ENCODE data around the gene INSYN2B.
"Not testable (repeated sequence)": the region's sequence is repeated elsewhere in the genome, so short reads cannot be mapped to it uniquely, and the experiment has no call there.

The INSYN2B gene

DNA sequence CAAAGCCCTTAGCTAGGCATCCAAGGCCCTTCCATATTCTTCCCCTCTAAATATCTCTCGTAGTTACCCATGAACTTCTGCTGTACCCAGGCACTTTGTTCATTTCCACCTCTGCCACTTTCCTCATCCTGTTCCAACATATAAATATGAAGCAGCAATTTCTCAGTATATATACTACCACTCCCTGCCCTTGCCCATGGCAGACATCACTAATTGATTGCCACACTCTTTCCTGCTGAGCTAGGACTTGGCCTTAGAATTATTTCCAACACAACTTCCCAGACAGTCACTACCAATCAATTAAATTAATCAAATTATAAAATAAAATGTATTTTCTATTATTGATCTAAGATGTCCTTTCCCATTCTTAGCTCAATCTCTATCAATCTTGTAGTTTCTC lies 8.5 kb downstream of the INSYN2B start:
- no peak for DNase-seq (ENCODE audit: low read depth)

DNA sequence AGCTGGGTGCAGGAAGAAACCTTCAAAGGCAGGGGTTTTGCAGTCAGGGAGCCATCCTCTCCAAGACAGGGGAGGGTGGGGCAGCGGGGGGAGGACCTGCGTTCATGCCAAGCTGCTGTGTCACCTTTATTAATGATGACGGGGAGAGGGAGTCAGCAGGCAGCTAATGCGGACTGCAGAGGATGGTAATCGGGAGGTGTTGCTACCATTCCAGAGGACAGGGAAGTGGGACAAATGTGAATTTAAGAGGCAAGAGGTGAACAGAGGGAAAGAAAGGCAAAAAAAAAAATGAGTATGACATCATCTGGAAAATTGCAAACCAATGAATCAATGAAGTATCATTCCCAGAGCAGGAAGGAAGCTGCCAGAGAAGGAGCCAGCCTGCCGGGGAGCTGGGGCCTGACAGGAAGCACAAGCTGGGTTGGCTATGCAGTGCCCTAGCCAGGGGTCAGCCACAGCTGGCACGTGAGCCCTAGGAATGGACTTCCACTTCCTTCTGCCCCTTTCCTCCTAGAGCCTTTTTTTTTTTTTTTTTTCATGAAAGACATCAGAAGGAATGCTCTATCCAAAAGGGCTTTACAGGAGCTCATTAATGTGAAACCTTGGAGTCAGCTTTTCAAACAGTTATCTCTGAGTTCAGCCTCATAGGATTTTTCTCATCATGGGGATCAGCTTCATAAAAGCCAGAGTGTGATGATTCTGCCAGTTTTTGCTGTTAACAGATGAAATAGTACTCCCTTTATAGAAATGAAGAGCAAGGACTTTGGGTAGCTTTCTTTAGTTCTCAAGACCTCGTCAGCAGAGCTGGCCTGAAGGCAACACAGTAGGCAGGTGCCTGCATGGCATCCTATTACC lies 9.2 kb downstream of the INSYN2B start:
- DNase-seq (ENCODE audit: low read depth): no peak

DNA sequence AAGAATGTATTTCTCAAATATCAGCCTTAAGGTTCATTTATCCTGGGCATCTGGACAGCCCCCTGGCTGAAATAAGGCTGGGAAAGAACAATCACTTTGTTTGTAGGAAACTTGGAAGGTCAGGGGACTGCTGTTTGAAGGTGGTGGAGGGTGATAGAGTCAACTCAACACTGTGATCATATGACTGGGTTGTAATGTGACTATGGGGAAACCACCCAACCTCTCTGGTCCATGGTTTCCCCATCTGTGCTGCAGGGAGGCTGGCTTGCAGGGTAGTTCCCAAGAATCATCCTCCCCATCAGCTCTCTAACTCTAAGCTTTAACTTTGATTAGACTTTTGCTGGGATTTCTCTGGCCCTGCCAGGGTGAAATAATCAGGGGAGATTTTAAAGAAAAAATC lies 10.0 kb downstream of the INSYN2B start:
- no peak for DNase-seq (ENCODE audit: low read depth)

DNA sequence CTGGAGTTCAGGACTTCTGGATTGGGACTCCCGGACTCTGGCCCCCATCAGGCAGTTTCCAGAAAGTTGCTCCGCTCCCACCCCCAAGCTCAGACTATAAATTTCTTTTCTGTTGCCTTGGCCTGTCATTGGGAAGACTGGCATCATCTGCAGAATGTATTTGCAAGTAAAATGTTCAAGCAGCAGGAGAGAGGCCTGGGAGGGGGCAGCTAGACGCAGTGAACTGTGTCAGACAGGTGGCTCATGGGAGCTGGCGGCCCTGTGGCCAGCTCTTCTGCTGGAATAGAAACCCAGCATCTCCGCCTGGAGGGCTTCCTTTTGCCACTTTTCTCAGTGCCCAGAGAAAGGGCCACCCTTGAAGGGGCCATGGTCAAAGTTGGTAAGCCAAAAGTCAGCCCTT lies 16.0 kb downstream of the INSYN2B start:
- DNase-seq (ENCODE audit: low read depth): no peak

DNA sequence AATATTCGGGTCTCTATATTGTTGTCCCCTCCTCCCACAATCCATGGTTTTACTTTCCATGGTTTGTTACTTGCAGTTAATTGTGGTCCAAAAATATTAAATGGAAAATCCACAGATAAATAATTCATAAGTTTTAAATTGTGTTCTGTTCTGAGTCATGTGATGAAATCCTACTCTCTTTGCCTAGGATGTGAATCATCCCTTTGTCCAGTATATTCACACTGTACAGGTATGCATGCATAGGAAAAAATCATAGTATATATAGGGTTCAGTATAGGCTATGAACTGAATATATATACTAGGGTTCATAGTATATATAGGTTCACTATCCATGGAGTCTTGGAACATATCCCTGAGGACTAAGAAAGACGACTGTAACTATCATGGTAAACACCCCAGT lies 19.6 kb downstream of the INSYN2B start:
- no peak for DNase-seq (ENCODE audit: low read depth)

DNA sequence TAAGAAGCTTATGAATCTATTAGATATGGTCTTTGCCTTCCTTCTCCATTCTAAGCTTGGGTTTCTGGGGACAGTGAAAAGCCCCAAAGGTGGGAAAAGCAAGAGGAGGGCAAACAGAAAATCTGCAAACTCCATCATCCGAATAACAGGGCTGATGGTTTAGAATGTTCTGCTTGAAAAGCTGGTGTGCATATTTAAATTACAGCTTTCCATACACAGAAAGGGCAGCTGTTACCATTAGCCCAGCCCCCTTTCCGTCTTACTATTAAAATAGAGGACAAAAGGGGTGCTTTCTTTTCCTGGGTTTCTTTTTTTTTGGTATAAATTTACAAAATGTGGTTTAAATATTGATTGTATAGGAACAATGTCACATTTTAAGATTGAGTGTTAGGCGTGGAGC lies 22.0 kb downstream of the INSYN2B start:
- no peak for DNase-seq (ENCODE audit: low read depth)

DNA sequence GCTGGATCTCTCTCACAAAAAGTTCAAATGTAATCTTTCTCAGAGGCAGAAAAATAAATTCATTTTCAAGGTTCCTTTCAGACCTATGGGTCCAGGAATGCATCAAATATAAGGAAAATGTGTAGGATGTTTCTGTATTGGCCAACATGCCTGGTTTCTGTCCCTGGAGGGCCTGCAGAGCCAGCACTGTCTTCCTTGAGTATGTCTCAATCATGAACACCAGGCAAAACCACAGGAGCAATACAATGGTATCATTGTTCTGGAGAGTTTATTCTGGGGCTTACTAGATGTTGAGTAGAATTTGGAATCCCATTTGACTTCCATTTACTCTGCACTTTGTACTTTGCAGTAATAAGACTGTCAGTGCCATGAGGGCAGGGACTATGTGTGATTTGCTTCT lies 23.5 kb downstream of the INSYN2B start:
- DNase-seq (ENCODE audit: low read depth): no peak

DNA sequence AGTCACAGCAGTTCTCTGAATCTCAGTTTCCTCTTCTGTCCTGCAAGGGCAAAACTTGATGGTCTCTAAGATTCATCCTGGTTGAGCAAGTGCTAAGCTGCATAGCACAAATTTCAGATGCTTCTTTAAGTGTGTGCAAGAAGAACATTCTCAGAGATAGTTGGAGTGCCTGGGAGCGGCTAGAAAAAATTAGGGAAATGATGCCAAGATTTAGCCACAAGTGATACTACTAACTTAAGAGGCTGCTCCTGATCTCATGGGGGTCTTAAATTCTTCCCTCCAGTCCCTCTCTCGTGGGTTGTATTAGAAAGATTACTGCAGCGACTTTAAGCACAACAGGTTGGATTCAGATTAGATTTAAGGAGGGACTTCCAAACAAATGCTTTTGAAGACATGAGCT lies 24.2 kb downstream of the INSYN2B start:
- no peak for DNase-seq (ENCODE audit: low read depth)

DNA sequence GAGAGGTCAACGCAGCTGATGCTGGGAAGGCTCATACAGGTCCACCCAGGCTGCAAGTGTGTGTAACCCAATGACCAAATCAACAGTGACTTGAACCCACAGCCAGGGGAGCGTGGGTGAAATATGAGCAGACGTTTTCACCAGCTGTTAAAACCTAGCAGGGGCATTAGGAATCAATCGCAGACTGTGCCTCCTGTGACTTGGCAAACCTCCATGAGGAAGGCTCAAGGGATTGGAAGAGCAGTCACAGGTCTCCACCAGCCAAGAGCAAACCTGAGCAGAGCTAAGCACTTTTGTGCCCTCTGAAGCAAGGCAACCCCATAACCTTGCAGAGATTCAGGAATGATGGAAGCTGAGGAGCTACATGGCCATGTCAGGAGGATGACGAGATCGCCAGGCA lies 25.5 kb downstream of the INSYN2B start:
- no peak for DNase-seq (ENCODE audit: low read depth)

DNA sequence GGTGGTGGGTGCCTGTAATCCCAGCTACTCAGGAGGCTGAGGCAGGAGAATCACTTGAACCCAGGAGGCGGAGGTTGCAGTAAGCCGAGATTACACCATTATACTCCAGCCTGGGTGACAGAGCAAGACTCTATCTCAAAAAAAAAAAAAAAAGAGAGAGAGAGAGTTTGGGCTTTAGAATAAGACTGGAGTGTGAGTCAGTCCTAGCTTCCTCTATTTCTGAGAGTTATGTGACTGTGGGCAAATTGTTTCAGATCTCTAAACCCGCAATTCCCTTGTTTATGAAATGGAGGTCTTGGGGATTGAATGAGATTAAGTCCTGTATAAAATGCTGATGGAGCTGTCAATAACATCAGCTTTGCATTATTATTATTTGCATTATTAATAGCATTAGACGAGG lies 27.1 kb downstream of the INSYN2B start:
- not testable (repeated sequence) for DNase-seq (ENCODE audit: low read depth)

DNA sequence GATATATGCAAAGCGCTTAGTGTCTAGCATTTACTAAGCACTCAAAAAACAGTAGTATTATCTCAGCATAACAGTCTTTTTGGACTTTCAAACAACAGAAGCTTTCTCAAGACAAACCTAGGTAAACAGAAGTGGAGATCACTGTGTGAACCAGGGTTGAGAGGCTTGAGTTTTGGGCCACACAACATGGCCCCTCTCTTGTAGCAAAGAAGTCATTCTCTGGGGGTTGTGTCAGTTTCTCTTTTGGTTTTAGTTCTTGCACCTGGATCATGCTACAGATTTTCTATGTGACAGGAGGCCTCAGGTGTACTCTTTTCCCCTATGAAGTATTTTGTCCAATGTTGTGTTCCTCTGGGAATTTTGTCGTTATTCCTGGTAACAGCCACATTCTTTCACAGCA lies 30.0 kb downstream of the INSYN2B start:
- DNase-seq (ENCODE audit: low read depth): no peak

DNA sequence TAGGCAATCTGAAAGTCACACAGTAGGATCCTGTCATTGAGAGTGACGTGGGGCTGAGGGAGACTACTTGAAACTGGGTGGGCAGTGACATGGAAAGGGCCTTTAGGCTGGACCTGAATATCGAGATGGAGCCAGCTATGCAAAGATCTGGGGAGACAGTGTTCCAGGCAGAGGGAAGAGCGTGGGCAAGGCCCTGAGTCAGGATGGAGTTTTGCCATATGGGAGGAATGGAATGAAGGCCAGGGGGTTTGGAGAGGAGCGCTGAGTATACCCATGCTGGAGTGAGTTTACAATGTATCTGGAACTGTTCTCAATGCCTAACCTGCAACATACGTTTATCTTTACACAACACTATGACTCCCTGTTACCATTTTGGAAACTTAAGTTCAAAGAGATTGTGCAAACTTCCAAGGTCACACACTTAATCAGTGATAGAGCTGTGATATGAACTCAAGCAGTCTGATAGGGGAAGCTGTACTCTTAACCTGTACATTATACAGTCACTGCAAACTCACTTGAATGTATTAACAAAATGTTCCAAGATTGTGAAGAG lies 33.5 kb downstream of the INSYN2B start:
- no peak for DNase-seq (ENCODE audit: low read depth)

DNA sequence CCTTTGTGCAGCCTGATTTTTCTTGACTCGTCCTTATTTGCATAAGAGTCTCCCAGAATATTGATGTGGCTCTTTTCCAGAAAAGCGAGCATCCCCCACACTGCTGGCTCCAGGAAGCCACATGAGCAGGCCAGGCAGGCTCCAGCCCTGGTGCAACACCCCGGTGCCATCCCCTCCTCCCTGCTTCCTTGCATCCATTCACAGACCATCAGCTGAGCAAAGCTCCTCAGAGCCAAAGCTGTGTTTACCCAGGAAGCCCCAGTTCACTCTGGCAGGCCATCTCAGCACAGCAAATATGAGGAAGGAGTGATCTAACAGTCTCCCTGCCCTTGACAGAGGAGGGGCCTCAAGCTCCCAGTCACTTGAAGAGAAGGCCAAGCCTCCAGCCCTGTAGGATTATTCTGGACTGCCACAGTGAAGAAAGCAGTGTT lies 34.4 kb downstream of the INSYN2B start:
- DNase-seq (ENCODE audit: low read depth): no peak

DNA sequence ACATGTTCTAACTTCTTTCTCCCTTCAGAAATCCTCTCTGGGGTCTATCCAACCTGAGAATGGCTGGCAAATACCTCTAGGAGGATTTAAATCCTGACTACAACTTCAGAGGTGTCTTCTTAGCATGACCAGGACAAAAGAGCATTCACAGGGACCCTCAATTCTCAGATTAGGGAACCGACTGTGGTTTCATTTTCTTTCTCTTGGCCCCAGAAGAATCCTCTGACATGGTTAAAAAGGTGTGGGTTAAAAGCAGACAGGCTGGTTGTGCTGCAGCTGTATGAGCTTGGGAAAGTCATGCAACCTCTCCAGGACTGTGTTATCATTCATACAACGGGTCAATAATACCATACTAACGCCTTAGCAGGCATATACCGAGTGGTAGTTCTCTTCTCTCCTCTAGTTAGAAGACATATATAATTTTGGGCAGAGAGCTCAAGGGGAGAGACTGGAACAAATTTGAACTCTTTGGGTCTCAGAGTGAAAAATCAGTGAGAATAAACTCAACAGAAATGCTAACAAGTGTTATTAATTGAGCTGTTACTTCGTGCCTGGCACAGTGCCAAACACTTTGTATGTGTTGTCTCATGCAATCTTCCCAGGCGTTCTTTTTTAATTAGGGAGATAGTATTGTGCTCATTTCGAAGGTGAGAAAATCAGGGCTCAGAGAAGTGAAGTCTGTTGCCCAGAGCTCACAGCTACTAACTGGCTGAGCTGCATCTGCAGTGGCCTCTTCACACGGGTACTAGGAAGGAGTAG lies 35.2 kb downstream of the INSYN2B start:
- DNase-seq (ENCODE audit: low read depth): no peak

DNA sequence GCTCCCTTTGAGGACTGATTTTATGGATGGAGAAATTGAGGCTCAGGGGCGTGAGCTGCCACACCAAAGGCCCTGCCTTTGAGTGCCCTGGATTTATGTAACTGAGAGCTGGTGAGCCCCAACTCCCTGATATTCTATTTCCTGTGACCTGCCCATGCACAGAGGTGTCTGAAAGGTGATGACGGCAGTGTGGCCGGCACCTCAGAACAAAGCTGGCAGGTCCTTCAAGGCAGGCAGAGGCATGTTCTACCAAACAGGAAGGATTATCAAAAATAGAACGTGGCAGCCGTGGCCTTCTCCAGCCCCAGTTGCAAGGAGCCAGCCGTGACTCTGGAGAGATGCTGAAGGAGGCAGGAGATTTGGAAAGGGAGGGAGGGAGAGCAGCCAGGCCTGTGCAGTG lies 36.2 kb downstream of the INSYN2B start:
- no peak for DNase-seq (ENCODE audit: low read depth)

DNA sequence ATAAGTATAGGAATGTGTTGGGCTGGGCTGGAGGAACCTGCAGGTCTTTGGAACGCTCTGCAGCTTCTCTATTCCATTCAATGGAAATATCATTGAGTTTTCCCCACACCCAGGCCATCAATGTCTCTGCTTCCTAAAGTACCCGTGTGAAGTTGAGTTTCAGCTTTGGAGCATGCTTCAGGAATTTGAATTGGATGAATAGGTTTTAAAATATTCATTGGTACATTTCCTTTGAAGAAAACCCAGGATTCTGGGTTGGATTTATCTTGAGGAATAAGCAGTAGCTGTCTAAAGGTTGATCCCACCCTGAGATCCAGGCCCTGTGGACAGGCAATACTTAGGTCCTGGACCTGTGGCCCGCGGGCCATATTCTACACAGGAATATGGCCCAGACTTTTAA lies 37.3 kb downstream of the INSYN2B start:
- no peak for DNase-seq (ENCODE audit: low read depth)

DNA sequence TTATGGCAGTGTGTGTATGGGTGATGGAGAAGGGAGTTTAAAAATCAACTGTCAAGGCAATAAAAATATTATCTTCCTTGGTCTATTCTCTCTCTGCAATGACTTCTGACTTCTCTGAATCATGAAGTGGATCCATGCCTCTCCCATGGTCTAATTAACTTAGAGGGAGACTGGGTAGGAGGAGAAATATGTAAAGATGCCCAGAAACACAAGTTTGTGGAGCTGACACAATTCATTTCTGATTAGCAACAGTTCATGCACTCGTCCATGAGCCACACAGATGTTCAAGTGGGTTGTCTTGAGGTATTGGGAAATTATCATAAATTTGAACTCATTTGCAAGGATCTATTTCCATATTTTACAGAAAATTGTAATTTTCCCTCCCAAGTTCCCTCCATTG lies 38.1 kb downstream of the INSYN2B start:
- DNase-seq (ENCODE audit: low read depth): no peak

DNA sequence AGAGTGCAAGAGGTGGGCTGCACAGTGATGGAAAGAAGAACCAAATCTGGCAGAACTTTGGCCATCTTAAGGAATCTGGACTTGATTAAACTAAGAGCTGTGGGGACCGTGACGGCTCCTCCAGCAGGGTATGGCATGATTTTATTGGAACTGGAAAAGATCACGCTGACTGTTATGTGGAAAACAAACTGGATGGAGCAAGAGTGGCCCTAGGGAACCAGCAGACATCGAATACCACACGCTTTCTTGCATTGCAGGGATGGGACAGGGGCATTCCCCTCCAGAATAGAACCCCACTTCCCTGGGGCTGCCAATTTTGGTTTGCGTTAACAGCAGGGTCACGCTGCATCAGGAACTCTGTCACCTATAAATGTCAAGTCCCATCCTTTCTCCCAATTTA lies 38.8 kb downstream of the INSYN2B start:
- no peak for DNase-seq (ENCODE audit: low read depth)

DNA sequence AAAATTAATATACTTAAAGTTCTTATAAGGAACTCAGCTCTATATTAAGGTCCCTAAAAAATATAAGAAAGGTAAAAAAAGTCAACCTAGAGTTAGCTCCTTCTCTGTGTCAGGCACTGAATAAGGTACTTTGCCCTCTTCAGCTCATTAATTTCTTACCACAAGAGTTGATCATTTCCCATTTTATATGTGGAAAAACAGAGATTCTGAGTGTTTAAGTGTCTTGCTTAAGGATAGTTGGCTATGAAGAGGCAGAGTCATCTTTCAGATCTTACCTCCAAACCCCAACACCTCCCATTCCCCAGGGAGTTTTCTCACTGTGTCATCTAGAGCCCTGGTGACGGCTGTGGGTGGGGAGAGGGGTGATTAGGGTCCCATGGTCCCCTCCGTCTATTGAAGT lies 40.6 kb downstream of the INSYN2B start:
- no peak for DNase-seq (ENCODE audit: low read depth)

DNA sequence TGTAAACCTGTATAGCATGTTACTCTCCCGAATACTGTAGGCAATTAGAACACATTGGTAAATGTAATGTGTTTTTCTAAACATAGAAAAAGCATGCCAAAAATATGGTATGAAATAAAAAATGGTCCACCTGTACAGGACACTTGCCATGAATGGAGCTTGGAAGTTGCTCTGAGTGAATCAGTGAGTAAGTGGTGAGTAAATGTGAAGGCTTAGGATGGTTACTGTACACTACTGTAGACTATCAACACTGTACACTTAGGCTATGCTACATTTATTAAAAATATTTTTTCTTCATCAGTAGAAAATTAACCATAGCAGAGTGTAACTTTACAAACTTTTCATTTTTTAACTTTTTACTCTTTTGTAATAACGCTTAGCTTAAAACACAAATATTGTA lies 41.9 kb downstream of the INSYN2B start:
- no peak for DNase-seq (ENCODE audit: low read depth)

DNA sequence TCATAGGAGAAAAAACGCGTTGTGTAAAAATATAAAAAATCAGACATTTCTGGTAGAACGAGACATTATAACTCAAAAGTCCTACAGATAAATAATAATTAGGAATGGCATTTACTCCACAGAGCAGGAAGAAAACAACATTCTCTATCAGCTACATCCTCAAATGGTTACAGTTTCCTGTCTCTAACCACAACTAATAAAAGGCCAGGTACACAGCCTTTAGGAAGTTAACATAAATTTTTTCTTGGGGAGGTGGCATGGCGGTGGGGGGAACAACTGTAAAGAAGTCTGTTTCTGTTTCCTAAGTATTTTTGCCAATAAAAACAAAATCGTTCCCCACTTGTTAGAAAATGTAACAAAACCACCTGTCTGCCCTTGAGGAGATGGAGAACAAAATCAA lies 44.5 kb downstream of the INSYN2B start:
- no peak for DNase-seq (ENCODE audit: low read depth)

DNA sequence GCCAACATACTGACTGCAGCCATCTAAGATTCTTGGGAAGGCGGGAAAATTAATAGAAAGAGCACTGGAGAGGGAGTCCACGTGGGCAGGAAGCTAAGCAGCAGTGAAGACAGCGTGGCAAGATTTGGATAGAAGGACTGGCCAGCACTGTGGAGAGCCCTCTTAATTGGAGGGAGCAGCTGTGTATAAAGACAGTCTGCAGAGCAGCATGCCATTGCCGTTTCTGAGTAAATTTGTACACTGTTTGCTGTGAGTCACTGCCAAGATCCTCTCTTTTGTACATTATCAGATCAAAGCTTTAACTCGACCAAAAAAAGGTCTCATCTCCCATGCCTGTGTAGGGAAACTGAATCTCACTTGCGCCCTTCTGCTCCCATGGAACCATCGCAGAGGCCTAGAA lies 45.3 kb downstream of the INSYN2B start:
- no peak for DNase-seq (ENCODE audit: low read depth)

DNA sequence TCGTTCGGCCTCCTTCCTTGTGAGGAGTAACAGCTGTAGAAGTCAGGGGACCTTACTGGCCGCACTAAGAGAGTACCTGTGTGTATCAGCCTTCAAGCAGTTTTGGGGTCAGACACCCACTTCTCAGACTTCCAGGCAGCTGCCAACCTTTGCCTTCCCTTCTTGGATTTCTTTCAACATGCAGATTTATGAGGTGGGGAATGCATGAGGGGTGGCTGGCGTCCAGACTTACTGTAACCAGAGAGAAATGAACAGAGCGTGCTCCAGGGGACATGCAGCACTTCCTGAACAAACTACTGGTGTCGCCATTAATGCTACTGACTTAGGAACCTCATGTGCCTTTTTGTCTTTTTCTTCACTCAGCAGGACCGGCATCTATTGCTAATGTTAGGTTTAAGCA lies 46.7 kb downstream of the INSYN2B start:
- DNase-seq (ENCODE audit: low read depth): no peak

Data from stimulated activated CD8-positive, alpha-beta memory T cell treated with anti-CD3 and anti-CD28 coated beads, Interleukin-15, amount 100 ng/mL, for 1 hour (primary cell).